Endothelial cell of umbilical vein (primary cell): ENCODE data around the gene NDUFS2.

Experiments
- EZH2 ChIP-seq: IDR thresholded peaks from 2 replicates; pipeline ENCODE4 v1.6.1; 2012; ENCODE audit warnings: borderline replicate concordance, low read depth, mild to moderate bottlenecking, moderate library complexity, low read length, inconsistent platforms; ENCODE audit not compliant: severe bottlenecking
- GATA2 ChIP-seq: IDR thresholded peaks from 2 replicates; pipeline ENCODE4 v1.7.0; 2011; ENCODE audit warnings: low read depth, mild to moderate bottlenecking, moderate library complexity, mixed read lengths, low read length; ENCODE audit not compliant: insufficient read length, insufficient read depth
- JUN ChIP-seq: IDR thresholded peaks from 2 replicates; pipeline ENCODE4 v1.6.1; 2011; ENCODE audit warnings: borderline replicate concordance, low read depth; ENCODE audit not compliant: insufficient read length, insufficient read depth
- MYC ChIP-seq: IDR thresholded peaks from one replicate; pipeline ENCODE4 v1.6.1; 2011; ENCODE audit warnings: mild to moderate bottlenecking, low read depth, low read length
- POLR2A ChIP-seq: IDR thresholded peaks from 2 replicates; pipeline ENCODE4 v1.6.1; 2012; ENCODE audit warnings: low read depth, mild to moderate bottlenecking, control low read depth, low read length
- POLR2AphosphoS5 ChIP-seq: IDR thresholded peaks from 2 replicates; pipeline ENCODE4 v1.6.1; 2012; ENCODE audit warnings: low read depth, mild to moderate bottlenecking, control low read depth, low read length, moderate library complexity; ENCODE audit not compliant: insufficient read depth
- TF ChIP-seq, protein P1 (sequence below), 2 donors: IDR thresholded peaks; 1 replicate in 1 of 2; 2 replicates in 1 of 2; pipeline ENCODE4 v1.5.1; 2011; ENCODE audit warnings: low read length in 2 of 2, mild to moderate bottlenecking in 2 of 2, moderate library complexity in 2 of 2, control low read depth in 1 of 2, inconsistent platforms in 1 of 2, low read depth in 1 of 2; ENCODE audit not compliant: insufficient read depth in 1 of 2; ENCODE audit errors: extremely low read depth in 1 of 2
- TF ChIP-seq, protein P2 (sequence below): IDR thresholded peaks from 2 replicates; pipeline ENCODE4 v1.6.1; 2011; ENCODE audit not compliant: insufficient read depth, insufficient read length

DNA sequence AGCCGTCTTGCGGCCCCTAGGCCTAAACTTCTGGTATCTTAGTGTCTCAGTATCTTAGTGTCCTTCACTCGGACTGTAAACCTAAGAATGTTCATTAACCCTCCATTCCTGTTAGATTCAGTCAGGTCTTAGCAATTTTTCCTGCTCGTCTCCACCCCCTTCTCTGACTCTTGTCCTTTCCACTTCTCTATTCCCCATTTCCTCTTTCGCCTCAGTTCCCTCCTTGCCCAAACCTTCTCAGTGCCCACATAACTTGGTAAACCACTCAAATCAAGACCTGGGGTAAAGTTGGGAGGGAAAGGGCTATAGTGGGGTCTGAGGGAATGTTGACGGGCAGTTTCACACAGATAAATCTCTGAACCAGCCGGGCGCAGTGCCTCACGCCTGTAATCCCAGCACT is 12.2 kb downstream of the NDUFS2 start:
- TF ChIP-seq EZH2 (no peak), POLR2AphosphoS5 (no peak), GATA2 (no peak), POLR2A (no peak), JUN (no peak), MYC (no peak)
- TF ChIP-seq, protein P1, sequence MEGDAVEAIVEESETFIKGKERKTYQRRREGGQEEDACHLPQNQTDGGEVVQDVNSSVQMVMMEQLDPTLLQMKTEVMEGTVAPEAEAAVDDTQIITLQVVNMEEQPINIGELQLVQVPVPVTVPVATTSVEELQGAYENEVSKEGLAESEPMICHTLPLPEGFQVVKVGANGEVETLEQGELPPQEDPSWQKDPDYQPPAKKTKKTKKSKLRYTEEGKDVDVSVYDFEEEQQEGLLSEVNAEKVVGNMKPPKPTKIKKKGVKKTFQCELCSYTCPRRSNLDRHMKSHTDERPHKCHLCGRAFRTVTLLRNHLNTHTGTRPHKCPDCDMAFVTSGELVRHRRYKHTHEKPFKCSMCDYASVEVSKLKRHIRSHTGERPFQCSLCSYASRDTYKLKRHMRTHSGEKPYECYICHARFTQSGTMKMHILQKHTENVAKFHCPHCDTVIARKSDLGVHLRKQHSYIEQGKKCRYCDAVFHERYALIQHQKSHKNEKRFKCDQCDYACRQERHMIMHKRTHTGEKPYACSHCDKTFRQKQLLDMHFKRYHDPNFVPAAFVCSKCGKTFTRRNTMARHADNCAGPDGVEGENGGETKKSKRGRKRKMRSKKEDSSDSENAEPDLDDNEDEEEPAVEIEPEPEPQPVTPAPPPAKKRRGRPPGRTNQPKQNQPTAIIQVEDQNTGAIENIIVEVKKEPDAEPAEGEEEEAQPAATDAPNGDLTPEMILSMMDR (IDR thresholded peaks at IDR 0.05; ENCODE audit: extremely low read depth in 1 of 2, insufficient read depth in 1 of 2, low read depth in 1 of 2, low read length in 2 of 2) = no peak
- TF ChIP-seq, protein P2, sequence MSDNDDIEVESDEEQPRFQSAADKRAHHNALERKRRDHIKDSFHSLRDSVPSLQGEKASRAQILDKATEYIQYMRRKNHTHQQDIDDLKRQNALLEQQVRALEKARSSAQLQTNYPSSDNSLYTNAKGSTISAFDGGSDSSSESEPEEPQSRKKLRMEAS = no peak
